GM06990 (cell line): ENCODE data around the gene STK32B.

ENCODE experiments used
- DNase-seq: peaks from one replicate; pipeline ENCODE4 v3.0.0-alpha.2; 2011; ENCODE audit not compliant: insufficient read length; ENCODE audit errors: extremely low read depth
- H3K27me3 ChIP-seq: replicated peaks from 2 replicates; pipeline ENCODE4 v1.6.0; 2011; ENCODE audit warnings: low read length; ENCODE audit not compliant: control insufficient read depth, insufficient read depth
- H3K36me3 ChIP-seq: 2 replicates; pipeline ENCODE4 v1.5.1; 2011; ENCODE audit warnings: low read length; ENCODE audit not compliant: control insufficient read depth, insufficient read depth
- H3K4me3 ChIP-seq: replicated peaks from 2 replicates; pipeline ENCODE4 v1.5.1; 2011; ENCODE audit warnings: low read depth, mild to moderate bottlenecking, control low read depth, low read length
- TF ChIP-seq, protein P1 (sequence below): IDR thresholded peaks from 2 replicates; pipeline ENCODE4 v1.5.1; 2011; ENCODE audit warnings: low read length, control low read depth, mild to moderate bottlenecking, inconsistent platforms; ENCODE audit not compliant: insufficient read depth, poor library complexity, severe bottlenecking

Gene STK32B

DNA sequence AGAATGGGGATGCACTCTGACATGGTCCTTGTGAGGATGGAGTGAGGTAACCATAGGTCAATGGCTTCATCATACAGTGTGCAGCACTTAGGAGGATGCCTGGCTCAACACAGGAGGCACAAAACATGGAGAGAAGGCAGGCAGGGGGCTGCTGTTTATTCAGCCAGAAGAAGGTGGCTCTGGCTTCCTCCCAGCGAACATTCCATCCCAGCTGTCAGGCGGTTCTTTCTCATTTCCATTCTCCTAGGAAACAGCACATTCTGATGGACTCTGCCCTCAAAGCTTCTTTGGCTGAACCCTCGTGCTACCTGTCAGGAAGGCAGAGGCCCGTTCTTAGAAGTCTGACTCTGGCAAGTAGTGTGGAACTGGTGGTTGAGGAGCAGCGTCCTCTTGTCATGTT lies 18.6 kb downstream of the STK32B start:
- Histone ChIP-seq H3K4me3 (no peak overlapping the region), H3K27me3 (no peaks in the 10 kb centered on the region), H3K36me3 (no peaks in the 10 kb centered on the region)
- TF ChIP-seq, protein P1, sequence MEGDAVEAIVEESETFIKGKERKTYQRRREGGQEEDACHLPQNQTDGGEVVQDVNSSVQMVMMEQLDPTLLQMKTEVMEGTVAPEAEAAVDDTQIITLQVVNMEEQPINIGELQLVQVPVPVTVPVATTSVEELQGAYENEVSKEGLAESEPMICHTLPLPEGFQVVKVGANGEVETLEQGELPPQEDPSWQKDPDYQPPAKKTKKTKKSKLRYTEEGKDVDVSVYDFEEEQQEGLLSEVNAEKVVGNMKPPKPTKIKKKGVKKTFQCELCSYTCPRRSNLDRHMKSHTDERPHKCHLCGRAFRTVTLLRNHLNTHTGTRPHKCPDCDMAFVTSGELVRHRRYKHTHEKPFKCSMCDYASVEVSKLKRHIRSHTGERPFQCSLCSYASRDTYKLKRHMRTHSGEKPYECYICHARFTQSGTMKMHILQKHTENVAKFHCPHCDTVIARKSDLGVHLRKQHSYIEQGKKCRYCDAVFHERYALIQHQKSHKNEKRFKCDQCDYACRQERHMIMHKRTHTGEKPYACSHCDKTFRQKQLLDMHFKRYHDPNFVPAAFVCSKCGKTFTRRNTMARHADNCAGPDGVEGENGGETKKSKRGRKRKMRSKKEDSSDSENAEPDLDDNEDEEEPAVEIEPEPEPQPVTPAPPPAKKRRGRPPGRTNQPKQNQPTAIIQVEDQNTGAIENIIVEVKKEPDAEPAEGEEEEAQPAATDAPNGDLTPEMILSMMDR, result no peak
- DNase-seq, result no peak

DNA sequence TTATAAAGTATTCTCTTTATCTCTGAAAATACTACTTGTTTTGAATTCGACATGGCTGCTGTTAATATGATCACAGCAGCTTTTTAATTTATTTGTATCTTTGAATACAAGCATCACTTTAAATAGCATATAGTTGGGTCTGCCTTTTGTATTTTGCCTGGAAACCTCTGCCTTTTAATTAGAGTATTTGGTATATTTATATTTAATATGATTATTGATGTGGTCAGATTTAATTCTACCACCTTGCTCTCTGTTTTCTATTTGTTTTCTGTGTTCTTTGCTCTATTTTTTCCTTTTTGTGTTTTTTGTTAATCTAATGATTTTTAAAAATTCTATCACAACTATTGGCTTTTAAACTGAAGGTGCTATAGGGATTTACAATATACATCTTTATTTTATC lies 21.7 kb downstream of the STK32B start:
- H3K27me3 ChIP-seq, result no peaks in the 10 kb centered on the region
- H3K36me3 ChIP-seq, result no peaks in the 10 kb centered on the region
- no peak overlapping the region for H3K4me3 ChIP-seq
- no peak for DNase-seq
- TF ChIP-seq, protein P1, result no peak

DNA sequence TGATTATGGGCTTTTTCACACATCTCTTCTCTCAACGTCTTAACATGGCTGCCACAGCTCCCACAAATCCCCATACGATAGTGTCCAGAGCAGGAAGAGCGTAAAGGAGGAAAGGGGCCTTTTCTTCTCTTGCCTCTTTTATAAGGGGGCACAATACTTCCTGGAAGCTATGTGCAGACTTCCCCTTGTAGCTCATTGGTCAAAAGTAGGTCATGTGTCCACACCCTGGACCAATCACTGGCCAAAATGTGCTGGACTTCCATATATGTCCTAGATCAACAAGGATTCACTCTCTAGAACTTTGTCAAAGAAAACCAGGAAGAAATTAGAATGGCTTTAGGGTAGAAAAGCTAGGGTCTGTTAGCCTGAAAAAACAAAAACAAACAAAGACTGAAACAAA lies 26.7 kb downstream of the STK32B start:
- H3K36me3 ChIP-seq, result no peaks in the 10 kb centered on the region
- no peak overlapping the region for H3K4me3 ChIP-seq
- H3K27me3 ChIP-seq, result no peaks in the 10 kb centered on the region
- DNase-seq, result no peak
- TF ChIP-seq, protein P1, result no peak

DNA sequence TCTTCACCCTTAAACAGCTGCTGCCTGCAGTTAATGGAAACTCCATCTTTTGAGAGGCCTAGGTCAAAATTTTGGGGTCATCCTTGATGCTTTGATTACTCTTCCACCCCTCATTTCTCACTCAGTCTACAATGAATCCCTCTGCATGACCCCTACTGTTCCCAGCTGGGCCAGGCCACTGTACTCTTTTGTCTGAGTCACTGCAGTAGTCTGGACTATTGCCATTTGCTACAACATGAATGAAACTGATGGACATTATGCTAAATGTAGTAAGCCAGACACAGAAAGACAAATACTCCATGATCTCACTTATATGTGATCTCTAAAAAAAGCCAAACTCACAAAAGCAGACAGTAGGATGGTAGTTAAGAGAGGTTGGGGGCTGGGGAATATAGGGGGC lies 28.3 kb downstream of the STK32B start:
- TF ChIP-seq, protein P1, result no peak
- Histone ChIP-seq H3K36me3 (no peaks in the 10 kb centered on the region), H3K27me3 (no peaks in the 10 kb centered on the region), H3K4me3 (no peak overlapping the region)
- no peak for DNase-seq

DNA sequence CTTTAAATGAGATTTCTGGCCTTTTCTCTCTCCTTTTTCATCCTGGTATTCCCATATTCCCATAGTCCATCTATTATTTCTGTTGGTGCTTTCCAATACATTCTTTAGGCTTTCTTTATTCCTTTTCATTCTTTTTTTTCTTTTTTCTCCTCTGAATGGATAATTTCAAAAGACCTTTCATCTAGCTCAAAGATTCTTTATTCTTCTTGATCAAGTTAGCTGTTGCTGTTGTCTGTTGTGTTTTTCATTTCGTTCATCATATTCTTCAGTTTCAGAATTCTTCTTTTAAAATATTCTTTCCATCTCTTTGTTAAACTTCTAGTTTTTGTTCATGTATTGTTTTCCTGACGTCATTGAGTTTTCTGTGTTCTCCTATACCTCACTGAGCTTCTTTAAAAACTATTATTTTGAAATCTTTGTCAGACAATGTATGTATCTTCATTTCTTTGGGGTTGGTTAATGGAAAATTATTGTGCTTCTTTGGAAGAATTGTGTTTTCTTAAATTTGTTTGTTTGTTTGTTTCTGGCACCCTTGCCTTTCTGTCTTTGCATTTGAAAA lies 30.2 kb downstream of the STK32B start:
- TF ChIP-seq, protein P1, result no peak
- no peaks in the 10 kb centered on the region for H3K36me3 ChIP-seq

DNA sequence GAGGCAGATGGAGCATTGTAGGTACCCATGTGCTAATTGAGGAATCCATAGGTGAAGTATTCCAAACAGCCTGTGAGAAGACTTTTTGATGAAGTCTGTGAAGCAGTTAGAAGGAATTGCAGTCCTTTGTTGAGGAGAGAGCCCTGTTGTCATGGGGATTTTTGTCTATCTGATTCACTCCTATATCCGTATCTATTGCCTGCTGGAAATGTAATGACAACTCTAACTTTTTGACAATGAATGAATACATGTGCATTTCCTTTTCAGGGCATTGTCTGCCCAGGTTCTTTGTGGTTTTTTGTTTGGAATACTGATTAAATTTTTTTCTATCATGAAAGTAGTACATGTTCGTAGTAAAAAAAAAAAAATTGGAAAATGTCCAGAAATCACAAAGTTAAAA lies 31.1 kb downstream of the STK32B start:
- Histone ChIP-seq H3K27me3 (no peaks in the 10 kb centered on the region), H3K4me3 (no peak overlapping the region), H3K36me3 (no peaks in the 10 kb centered on the region)
- no peak for DNase-seq
- TF ChIP-seq, protein P1, result no peak

More for the DNA sequence above, 30.2 kb downstream of the STK32B start:
- no peak for DNase-seq
- no peak overlapping the region for H3K4me3 ChIP-seq
- H3K27me3 ChIP-seq, result no peaks in the 10 kb centered on the region
